HG03460 (cell line): ENCODE data around the gene ADGRL3.
"Not testable (repeated sequence)": the region's sequence is repeated elsewhere in the genome, so short reads cannot be mapped to it uniquely, and the experiment has no call there.

ENCODE experiments used
- ATAC-seq: cut with Tn5 transposase; IDR thresholded peaks from one replicate; pipeline ENCODE4 v1.9.1; 2021; ENCODE audit not compliant: unreplicated experiment

ADGRL3 gene

DNA sequence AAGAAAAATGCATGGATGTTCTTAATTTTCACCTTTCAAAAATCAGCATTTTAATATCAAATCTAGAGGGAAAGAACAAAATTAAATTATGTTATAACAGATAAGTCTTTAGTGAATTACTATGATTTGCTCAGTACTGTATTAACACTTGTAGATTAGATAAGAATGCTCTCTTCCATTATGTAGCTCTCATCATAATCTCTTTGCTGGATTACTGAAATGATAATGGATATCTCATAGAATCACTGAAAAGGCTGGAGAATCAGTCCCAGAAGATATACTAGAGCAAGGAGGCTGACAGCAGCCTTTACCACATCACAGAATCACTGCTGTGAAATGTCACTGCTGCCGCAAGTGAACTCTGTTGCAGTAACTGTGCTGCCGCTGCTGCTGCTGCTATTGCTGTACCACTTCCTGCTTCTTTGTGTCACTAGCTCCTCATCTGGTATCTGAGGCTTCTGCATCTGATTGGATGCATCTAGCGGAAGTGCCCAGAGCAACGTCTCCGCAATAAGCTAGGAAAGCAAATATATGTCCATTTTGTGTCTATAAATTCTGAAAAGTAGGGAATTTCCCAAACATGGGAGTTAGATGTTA lies 738.2 kb downstream of the ADGRL3 start:
- ATAC-seq, result no peak

DNA sequence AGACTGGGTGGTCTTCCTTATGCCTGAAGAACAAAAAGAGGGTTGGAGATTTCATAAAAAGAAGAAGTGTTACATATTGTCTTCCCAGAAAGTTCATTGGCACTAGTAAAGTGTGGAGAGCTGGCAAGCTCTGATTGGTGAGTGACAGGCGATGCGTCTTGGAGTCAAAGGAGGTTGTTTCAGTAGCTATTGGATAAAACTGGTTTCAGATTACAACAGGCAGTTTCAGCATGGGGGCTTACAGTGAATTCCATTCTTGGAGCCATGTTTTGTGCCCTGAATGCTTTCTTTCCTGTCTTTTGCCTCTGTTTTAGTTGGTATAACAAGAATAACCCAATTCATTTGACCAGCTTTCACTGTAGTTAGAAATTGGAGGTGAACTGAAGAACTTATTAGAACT lies 750.5 kb downstream of the ADGRL3 start:
- no peak for ATAC-seq

DNA sequence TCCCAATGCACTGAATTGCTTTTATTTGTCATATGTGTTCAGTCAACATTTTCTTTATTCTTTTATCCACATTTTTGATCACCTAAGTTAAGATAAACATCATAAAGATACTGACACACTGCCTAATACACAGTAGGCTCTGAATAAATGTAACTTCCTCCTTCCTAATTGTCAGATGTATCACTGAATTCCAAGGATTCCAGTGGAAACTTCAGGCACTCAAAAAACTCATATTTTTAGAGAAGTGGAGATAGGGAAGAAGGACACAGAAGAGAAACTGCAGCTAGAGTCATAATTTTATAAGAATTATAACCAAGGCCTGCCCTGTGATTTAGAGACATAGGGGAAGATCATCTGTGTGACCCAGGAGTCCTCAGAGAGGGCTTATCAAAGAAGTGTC lies 753.3 kb downstream of the ADGRL3 start:
- no peak for ATAC-seq

DNA sequence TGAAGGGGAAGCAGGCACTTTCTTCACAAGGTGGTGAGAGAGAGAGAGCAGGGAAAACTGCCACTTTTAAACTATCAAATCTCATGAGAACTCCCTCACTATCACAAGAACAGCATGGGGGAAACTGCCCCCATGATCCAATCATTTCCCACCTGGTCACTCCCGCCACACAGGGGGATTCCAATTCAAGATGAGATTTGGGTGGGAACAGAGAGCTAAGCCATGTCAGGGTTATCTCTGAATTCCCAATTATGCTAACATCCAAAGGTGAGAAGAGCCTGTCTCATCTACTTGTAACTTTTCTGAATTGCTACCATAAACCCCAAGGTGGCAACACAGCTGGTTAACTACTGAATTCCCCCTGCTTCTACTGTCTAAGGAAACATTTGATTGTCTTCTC lies 758.5 kb downstream of the ADGRL3 start:
- ATAC-seq, result no peak

DNA sequence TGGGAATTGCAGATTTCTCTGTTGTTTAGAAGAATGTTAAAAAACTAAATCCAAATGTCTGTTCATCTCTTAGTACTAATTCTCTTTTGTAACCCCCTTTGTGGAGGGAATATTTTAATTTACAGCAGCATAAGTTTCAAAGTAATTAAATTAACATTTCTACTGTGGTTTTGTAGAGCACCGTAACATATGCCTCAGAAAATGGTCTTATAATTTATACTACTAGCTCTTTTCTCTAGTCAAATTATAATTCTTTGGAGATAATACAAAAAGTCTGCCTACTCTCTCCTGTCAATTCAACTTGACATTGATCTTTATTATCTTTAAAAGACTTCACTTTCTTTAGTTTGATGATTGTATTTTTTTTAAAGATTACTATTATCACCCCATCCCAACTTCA lies 759.0 kb downstream of the ADGRL3 start:
- ATAC-seq, result no peak

DNA sequence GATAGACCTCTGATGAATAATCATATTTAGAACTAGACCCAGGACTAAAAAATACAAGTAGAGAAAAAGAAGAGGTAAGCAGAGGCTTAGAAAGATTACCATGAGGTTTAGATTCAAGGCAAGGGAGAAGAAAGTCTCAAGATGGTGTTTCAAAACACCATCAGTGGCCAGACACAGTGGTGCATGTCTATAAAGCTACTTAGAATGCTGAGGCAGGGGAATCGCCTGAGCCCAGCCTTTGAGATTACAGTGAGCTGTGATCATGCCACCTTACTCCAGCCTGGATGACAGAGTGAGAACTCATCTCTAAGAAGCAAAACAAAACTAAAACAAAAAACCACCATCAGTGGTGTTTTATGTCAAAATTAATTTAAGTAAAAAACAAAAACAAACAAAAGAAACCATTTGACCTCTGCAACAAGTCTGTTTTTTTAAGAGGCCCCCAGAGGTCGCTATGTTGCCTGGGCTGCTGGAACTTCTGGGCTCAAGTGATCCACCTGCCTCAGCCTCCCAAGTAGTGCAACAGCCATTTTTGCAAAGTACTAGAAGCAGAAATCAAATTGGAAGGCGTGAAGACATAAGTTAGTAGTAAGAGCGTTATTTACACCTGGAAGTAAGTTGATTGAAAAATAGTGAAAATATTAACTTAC lies 784.3 kb downstream of the ADGRL3 start:
- ATAC-seq, result no peak

DNA sequence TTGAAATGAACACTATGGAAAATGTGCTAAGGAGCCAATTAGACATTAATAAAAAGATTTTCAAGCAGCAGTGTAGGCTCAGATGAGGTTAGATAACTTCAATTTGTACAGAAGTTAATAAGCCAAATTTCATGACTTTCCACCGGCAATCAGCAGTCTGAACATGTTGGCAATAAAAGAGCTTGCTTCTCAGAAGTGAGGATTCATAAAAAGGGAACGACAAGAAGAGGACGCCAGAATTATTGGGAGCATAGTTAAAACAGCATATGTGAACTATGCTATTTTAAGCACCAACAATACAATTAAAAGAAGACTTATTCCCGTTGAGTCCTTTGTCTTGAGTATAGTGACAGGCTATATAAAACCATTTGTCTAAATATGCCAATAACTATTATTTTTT lies 785.3 kb downstream of the ADGRL3 start:
- ATAC-seq, result no peak

DNA sequence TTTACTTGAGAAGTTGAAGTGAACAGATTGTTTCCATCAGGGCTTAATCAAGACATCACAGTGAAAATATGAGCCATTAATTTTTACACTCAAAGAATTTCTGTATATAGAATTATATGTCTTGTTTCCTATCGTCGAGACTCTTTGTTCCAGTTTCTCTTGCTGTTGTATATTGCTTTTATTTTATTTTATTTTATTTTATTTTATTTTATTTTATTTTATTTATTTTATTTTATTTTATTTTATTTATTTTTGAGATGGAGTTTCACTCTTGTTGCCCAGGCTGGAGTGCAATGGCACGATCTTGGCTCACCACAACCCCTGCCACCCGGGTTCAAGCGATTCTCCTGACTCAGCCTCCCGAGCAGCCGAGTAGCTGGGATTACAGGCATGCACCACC lies 786.8 kb downstream of the ADGRL3 start:
- ATAC-seq, result not testable (repeated sequence)

DNA sequence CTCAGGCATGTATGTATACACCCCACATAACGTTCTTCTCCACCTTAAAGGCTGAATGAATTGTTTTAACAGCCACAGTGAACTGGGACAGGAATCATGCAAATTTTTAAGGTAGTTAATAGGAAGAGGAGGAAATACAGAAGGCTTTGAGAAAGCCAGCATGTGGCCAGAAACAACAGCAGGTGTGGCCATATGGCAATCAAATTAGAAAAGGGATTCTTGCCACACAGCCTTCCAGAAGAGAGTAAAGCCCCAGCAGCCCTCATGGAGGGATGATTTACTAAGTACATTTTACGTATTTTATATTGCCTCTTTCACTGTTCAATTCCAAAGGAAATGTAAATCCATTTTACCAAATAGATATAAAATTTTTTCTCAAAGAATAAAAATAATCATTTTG lies 792.2 kb downstream of the ADGRL3 start:
- no peak for ATAC-seq

DNA sequence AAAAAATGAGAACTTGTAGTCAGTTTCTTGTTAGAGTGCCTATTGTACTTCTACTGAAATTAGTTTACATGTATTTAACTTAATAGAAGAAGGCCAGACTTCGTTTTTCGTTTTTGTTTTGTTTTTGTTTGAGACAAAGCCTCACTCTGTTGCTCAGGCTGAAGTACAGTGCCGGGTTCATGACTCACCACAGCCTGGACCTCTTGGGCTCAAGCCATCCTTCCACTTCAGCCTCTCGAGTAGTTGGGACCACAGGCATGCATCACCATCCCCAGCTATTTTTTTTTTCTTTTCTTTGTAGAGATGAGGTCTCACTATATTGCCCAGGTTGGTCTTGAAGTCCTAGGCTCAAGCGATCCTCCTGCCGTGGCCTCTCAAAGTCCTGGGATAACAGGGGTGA lies 793.9 kb downstream of the ADGRL3 start:
- no peak for ATAC-seq

DNA sequence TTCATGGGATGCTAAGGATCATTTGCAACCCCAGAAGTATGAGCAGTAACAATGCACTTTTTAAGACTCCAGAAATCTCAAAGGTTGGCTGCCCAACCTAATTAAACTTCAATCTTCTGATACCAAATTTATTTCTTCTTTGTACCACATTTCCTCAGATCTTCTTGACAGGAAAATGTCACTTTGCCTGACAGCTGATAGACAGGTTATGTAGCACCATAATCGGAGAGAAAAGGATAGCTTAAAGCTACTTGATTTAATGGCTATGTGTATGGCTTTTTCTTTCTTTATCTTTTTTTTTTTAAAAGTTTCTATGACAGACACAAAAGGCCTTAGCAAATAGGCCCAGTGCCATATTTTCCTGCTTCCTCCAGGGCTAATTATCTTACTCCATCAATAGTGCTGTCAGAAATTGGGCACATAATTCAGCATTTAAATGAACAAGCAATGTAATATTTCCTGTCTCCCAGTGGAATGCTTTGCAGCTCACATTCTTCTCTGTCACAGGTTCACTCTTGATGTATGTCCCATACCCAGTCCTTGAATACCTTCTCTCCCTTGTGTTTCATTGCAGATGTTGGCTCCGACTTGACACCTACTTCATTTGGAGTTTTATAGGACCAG lies 795.7 kb downstream of the ADGRL3 start:
- ATAC-seq, result no peak

DNA sequence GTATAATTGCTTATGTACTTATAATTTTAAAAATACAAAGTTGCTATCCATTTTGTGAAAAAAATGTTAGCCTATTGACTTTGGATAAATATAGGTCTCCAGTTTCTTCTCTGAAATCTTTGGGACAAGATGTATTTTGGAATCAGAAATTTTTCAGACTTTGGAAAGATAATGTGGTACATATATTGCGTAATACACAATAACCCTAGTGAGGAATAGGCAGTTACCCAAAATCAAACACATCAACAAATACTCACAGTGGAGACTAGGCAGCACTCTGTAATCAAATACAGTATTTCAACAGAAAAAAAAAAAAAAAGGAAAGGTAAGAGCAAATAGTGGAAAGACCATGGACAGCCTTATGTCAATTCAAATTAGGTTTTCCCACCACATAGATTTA lies 796.8 kb downstream of the ADGRL3 start:
- no peak for ATAC-seq

DNA sequence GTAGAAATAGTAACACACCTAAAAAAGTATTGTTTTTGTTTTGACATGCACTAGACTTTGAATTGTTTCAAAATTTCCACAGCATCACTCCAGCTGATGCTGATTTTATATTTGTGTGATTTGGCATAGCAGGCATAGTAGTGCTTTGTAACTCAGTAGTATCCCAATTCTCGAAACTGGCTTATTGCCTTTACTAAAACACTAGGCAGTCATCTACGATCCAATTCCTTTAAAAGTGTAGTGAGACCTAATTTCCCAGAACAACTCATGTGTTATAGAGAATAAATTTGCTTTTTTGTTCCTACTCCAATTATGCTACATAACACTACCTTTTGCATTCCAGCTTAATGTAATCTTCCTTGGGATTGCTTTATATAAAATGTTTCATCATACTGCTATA lies 797.7 kb downstream of the ADGRL3 start:
- ATAC-seq, result no peak

DNA sequence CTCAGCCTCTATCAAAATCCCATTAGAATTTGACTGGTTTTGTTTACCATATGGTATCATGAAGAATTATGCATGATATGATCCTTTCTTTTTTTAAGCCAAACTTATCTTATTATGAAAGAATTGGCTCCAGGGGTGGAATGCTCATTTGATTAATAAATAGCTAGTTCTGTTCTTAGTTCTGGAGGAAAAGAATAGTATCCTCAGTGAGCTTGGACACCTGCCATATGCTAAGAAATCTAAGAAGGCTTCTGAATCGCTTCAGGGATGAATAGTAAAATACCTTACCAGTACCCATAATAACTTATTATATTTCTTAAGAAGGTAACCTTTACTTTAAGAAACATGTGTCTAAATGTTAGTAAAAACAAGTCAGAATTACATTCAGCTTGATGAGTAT lies 803.6 kb downstream of the ADGRL3 start:
- no peak for ATAC-seq

DNA sequence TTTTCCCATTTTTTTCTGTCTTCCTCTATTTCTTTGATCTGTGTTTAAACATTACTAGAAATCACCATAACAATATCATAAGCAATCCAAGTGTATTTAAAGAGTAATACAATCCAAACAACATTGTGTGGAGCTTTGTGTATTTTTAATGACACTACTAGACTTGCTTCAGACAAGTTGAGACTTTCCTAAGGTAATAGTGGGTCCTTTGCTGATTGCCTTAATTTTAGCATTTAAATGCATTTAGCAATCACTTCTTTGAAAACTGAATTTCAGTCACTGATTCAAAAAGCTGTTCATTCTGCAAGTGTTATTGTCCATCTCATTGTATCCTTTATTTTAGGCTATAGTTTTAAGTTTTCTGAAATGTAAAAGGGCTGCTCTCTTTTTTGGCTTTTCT lies 804.8 kb downstream of the ADGRL3 start:
- ATAC-seq, result no peak

DNA sequence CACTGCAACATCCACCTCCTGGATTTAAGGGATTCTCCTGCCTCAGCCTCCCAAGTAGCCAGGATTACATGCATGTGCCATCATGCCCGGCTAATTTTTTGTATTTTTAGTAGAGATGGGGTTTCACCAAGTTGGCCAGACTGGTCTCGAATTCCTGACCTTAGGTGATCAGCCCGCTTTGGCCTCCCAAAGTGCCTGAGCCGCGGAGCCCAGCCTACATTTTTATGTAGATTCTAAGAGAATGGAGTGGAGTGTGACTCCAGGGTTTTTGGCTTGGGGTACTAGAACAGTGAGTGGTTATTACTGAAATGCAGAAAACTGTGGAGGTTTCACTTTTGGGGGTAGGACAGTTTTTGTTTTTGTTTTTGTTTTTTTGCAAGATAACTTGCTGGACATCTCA lies 806.0 kb downstream of the ADGRL3 start:
- ATAC-seq, result no peak

DNA sequence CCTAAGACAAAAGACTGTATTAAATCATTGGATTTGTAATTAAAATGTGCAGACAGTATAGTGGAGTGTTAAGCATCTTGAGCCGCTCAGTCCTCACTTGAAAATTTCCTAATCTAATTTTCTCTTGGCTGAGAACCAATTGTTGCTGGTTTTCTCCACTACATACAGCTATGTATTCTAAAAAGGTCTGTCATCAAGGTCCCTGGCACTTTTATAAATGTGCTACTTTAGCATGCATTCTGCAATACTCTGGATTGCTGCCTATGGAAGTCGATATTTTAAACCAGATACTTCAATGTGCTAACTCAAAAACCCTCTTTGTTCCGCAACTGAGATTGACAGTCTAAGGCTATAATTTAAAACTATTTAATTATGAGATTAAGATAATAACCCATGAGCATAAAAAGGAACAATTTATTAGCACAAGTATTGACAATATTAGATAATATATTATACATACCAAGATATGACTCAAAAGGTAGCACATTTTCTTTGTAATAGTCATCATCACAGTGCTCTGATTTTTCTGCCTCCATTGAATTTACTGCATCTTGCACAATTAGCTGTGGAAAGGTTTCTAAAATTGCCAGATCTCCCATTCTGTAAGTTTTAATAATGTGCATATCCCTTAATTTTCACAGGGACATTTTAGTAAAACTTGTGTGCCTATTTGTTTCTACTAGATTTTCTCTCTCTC lies 815.1 kb downstream of the ADGRL3 start:
- ATAC-seq, result no peak

DNA sequence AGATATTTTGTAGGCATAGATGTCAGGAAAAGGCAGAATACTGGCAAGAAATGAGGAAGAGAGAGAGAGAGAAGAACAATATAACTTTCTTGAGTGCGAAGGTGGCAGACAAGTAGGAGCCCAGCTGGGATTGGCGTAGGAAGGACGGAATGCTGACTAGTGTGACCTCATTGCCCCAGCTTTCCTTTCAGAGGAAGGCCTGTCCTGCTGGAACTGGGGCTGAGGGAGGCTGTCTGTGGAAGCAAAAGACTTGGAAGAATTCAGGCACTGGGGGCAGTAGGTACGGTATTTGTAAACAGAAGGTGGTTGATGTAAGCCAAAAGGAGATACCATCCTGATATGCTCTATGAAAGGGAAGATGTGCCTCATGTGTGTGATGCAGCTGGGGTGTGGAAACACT lies 818.4 kb downstream of the ADGRL3 start:
- ATAC-seq, result no peak

DNA sequence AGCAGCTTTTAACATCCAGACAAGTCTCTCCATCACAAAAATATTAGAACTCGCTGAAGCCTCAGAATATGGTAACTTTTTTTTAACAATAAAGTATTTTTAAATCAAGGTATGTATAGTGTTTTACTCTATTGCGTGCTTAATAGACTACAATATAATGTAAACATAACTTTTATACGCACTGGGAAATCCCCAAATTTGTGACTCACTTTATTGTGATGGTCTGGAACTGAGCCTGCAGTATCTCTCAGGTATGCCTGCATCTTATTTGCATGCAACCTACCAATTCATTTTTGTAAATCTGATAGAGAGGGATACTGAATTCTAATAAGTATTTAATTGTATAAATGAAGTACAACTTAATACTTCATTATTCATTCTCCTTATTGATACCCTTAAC lies 823.5 kb downstream of the ADGRL3 start:
- no peak for ATAC-seq

DNA sequence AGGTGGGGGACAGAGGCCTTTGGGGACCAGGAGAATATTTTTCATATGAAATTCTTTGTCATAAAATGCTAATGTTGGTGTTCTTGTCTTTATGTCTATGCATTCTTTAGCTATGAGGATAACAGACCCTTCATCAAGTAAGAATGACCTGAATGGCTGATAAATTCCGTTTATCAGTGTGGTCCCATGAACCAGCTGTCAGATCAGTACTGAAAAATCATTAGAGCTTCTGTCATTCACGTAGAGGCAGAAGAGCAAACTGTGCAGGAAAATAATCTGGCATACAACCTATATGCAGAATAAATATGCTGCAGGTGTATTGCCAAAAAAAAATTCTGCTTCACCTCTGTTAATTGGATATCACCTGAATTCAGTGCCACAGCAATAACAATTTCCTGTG lies 828.6 kb downstream of the ADGRL3 start:
- no peak for ATAC-seq

DNA sequence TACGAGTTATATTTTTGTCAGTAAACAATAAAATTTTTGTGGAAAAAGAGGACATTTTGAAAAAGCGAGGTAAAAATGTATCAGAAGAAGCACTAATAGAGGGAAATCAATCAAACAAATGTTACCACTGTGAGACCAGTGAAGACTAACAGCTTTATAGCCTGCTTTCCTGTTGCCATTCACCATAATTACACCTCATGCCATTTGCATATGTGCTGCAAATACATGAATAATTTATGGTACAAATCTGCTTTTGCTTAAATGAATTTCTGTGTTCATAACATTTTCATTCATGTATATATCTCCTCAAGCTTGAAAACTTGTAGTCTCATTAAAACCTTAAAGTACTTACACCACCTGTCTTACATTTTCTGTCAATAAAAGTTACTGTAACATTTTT lies 830.8 kb downstream of the ADGRL3 start:
- ATAC-seq, result no peak

DNA sequence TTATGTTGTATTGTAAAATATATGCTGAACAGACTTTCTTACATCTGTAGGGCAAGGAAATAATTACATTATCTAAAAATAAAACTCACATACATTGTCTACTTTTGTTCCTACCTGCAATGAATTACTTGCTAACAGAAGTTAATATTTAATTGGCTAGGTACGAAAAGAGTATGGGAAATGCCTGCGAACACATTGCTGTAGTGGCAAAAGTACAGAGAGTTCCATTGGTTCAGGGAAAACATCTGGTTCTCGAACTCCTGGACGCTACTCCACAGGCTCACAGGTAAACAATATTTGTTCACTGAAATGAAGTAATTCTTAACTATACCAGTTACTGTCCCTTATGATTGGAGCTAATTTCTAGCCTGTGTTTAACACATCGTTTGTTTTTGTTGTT lies 837.4 kb downstream of the ADGRL3 start:
- ATAC-seq, result no peak
